ENCODE data around the gene ATXN1.

- no peak for TF ChIP-seq CTCF (IDR thresholded peaks at IDR 0.05)
- no peak for TF ChIP-seq EP300 (IDR thresholded peaks at IDR 0.05)
Observed at GRCh38 chr6:16361861-16362260, 399.4 kb downstream of the ATXN1 start.
